SK-N-SH treated with all-trans-retinoic acid at 6 μM for 48 hours (cell line): Measurements from ENCODE around the gene PCID2.

Experiments used
- ATAC-seq: fragments of 200-7000 bp; cut with Tn5 transposase; 3 replicates; pipeline ENCODE4 v1.9.1; 2020; ENCODE audit warnings: mild to moderate bottlenecking, moderate library complexity
- ARNTL ChIP-seq: fragments of 450-650 bp; formaldehyde crosslinking; IDR thresholded peaks from 2 replicates; pipeline ENCODE4 v1.5.0; 2020; ENCODE audit warnings: low read depth, mild to moderate bottlenecking, moderate library complexity, borderline replicate concordance
- BACH2 ChIP-seq: fragments of 250-450 bp; sonication (Bioruptor Pico); IDR thresholded peaks from 2 replicates; pipeline ENCODE4 v1.9.0; 2021; ENCODE audit warnings: mild to moderate bottlenecking, borderline replicate concordance
- ESRRG ChIP-seq: fragments of 250-450 bp; sonication (Bioruptor Pico); IDR thresholded peaks from 2 replicates; pipeline ENCODE4 v1.6.1; 2021; ENCODE audit warnings: mild to moderate bottlenecking
- GLIS3 ChIP-seq: fragments of 250-450 bp; sonication (Bioruptor Pico); IDR thresholded peaks from 2 replicates; pipeline ENCODE4 v1.5.0; 2020; ENCODE audit warnings: mild to moderate bottlenecking, moderate library complexity
- OSR1 ChIP-seq: fragments of 250-450 bp; sonication (Bioruptor Pico); IDR thresholded peaks from 2 replicates; pipeline ENCODE4 v1.8.0; 2022; ENCODE audit warnings: moderate library complexity, mild to moderate bottlenecking, inconsistent platforms
- PPARA ChIP-seq: fragments of 250-450 bp; sonication (Bioruptor Pico); IDR thresholded peaks from 2 replicates; pipeline ENCODE4 v1.5.0; 2020; ENCODE audit warnings: mild to moderate bottlenecking, borderline replicate concordance
- RARB ChIP-seq: fragments of 250-450 bp; sonication (Bioruptor Pico); IDR thresholded peaks from 2 replicates; pipeline ENCODE4 v1.8.0; 2021; ENCODE audit warnings: mild to moderate bottlenecking, moderate library complexity
- SNAI2 ChIP-seq: fragments of 250-450 bp; sonication (Bioruptor Pico); IDR thresholded peaks from 2 replicates; pipeline ENCODE4 v1.5.0; 2020; ENCODE audit warnings: mild to moderate bottlenecking, moderate library complexity
- TCF4 ChIP-seq: fragments of 250-450 bp; sonication (Bioruptor Pico); IDR thresholded peaks from 2 replicates; pipeline ENCODE4 v1.8.0; 2021; ENCODE audit warnings: mild to moderate bottlenecking, moderate library complexity, borderline replicate concordance
- TOX ChIP-seq: fragments of 250-450 bp; sonication (Bioruptor Pico); IDR thresholded peaks from 2 replicates; pipeline ENCODE4 v1.8.0; 2021; ENCODE audit warnings: mild to moderate bottlenecking, moderate library complexity, borderline replicate concordance
- ZFP3 ChIP-seq: fragments of 250-450 bp; sonication (Bioruptor Pico); IDR thresholded peaks from 2 replicates; pipeline ENCODE4 v1.5.0; 2020; ENCODE audit warnings: mild to moderate bottlenecking, moderate library complexity
- ZFP30 ChIP-seq: fragments of 450-650 bp; formaldehyde crosslinking; IDR thresholded peaks from 2 replicates; pipeline ENCODE4 v1.5.0; 2022; ENCODE audit warnings: mild to moderate bottlenecking, moderate library complexity
- ZNF565 ChIP-seq: fragments of 450-650 bp; formaldehyde crosslinking; conservative IDR thresholded peaks from 2 replicates; pipeline ENCODE4 v1.5.0; 2020; ENCODE audit warnings: low read depth, mild to moderate bottlenecking, moderate library complexity
- ZNF70 ChIP-seq: fragments of 450-650 bp; formaldehyde crosslinking; IDR thresholded peaks from 2 replicates; pipeline ENCODE4 v1.5.0; 2020; ENCODE audit warnings: mild to moderate bottlenecking, moderate library complexity
- TF ChIP-seq, protein P1 (sequence below): fragments of 250-450 bp; sonication (Bioruptor Pico); IDR thresholded peaks from 2 replicates; pipeline ENCODE4 v1.5.1; 2020; ENCODE audit warnings: low read depth, mild to moderate bottlenecking, moderate library complexity
- TF ChIP-seq, protein P2 (sequence below): fragments of 250-450 bp; sonication (Bioruptor Pico); IDR thresholded peaks from 2 replicates; pipeline ENCODE4 v1.5.0; 2020; ENCODE audit warnings: mild to moderate bottlenecking, moderate library complexity
- TF ChIP-seq, protein P3 (sequence below): fragments of 250-450 bp; sonication (Bioruptor Pico); IDR thresholded peaks from 2 replicates; pipeline ENCODE4 v1.8.0; 2020; ENCODE audit warnings: mild to moderate bottlenecking, moderate library complexity, borderline replicate concordance
- TF ChIP-seq, protein P4 (sequence below): fragments of 250-450 bp; sonication (Bioruptor Pico); IDR thresholded peaks from 2 replicates; pipeline ENCODE4 v1.8.0; 2021; ENCODE audit warnings: low read depth, mild to moderate bottlenecking, moderate library complexity, borderline replicate concordance
- TF ChIP-seq, protein P5 (sequence below): fragments of 250-450 bp; sonication (Bioruptor Pico); IDR thresholded peaks from 2 replicates; pipeline ENCODE4 v1.5.1; 2021; ENCODE audit warnings: mild to moderate bottlenecking, moderate library complexity

The PCID2 gene

DNA sequence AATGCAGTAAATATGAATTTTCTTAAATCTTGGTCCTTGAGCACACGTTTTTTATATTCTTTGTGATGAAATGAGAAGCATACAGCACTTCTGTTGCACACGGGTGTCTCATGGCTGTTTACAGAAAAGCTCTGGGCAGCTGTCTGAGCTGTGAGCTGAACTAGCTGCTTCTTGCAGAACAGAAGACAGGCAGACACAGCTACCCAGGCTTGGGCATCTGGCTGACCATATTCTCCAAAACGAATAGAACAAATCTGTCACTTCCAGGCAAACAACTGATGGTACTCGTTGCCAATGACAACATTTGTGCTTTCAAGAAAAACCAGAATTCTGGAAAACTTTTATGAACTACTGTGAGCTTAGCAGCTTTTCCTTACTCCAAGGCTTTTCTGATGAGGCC is 16.2 kb downstream of the PCID2 start:
- ATAC-seq = no peak
- no peak for TF ChIP-seq ZNF70 (CRISPR knock-in tag)
- TF ChIP-seq ZFP30 (CRISPR knock-in tag) = no peak

DNA sequence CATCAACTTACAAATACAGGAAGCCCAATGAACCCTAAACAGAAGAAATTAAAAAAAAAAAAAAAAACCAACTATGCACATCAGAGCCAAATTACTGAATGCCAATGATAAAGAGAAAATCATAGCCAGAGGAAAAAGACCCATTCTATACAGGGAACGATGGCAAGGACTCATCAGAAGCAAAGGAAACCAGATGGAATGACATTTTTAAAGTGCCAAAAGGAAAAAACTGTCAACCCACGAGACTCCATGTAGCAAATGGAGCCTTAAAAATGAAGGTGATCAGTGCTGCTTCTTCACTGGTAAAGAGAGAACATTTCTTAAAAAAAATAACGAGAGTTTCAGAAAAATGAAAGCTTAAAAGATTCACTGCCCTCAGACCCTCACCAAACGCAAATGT is 18.3 kb downstream of the PCID2 start:
- TF ChIP-seq ZFP3 (CRISPR knock-in tag) (no peak), PPARA (CRISPR knock-in tag) (no peak), TCF4 (CRISPR knock-in tag) (no peak), ZFP30 (CRISPR knock-in tag) (no peak), ESRRG (no peak), SNAI2 (CRISPR knock-in tag) (no peak), ZNF70 (CRISPR knock-in tag) (no peak), OSR1 (CRISPR knock-in tag) (no peak), ARNTL (CRISPR knock-in tag) (no peak), RARB (CRISPR knock-in tag) (no peak), ZNF565 (no peak), BACH2 (CRISPR knock-in tag) (no peak), TOX (CRISPR knock-in tag) (no peak), GLIS3 (CRISPR knock-in tag) (no peak)
- TF ChIP-seq, protein P1, sequence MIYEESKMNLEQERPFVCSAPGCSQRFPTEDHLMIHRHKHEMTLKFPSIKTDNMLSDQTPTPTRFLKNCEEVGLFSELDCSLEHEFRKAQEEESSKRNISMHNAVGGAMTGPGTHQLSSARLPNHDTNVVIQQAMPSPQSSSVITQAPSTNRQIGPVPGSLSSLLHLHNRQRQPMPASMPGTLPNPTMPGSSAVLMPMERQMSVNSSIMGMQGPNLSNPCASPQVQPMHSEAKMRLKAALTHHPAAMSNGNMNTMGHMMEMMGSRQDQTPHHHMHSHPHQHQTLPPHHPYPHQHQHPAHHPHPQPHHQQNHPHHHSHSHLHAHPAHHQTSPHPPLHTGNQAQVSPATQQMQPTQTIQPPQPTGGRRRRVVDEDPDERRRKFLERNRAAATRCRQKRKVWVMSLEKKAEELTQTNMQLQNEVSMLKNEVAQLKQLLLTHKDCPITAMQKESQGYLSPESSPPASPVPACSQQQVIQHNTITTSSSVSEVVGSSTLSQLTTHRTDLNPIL = no peak
- TF ChIP-seq, protein P2, sequence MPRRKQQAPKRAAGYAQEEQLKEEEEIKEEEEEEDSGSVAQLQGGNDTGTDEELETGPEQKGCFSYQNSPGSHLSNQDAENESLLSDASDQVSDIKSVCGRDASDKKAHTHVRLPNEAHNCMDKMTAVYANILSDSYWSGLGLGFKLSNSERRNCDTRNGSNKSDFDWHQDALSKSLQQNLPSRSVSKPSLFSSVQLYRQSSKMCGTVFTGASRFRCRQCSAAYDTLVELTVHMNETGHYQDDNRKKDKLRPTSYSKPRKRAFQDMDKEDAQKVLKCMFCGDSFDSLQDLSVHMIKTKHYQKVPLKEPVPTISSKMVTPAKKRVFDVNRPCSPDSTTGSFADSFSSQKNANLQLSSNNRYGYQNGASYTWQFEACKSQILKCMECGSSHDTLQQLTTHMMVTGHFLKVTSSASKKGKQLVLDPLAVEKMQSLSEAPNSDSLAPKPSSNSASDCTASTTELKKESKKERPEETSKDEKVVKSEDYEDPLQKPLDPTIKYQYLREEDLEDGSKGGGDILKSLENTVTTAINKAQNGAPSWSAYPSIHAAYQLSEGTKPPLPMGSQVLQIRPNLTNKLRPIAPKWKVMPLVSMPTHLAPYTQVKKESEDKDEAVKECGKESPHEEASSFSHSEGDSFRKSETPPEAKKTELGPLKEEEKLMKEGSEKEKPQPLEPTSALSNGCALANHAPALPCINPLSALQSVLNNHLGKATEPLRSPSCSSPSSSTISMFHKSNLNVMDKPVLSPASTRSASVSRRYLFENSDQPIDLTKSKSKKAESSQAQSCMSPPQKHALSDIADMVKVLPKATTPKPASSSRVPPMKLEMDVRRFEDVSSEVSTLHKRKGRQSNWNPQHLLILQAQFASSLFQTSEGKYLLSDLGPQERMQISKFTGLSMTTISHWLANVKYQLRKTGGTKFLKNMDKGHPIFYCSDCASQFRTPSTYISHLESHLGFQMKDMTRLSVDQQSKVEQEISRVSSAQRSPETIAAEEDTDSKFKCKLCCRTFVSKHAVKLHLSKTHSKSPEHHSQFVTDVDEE = no peak
- TF ChIP-seq, protein P3, sequence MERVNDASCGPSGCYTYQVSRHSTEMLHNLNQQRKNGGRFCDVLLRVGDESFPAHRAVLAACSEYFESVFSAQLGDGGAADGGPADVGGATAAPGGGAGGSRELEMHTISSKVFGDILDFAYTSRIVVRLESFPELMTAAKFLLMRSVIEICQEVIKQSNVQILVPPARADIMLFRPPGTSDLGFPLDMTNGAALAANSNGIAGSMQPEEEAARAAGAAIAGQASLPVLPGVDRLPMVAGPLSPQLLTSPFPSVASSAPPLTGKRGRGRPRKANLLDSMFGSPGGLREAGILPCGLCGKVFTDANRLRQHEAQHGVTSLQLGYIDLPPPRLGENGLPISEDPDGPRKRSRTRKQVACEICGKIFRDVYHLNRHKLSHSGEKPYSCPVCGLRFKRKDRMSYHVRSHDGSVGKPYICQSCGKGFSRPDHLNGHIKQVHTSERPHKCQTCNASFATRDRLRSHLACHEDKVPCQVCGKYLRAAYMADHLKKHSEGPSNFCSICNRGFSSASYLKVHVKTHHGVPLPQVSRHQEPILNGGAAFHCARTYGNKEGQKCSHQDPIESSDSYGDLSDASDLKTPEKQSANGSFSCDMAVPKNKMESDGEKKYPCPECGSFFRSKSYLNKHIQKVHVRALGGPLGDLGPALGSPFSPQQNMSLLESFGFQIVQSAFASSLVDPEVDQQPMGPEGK (CRISPR knock-in tag) = no peak
- TF ChIP-seq, protein P4, sequence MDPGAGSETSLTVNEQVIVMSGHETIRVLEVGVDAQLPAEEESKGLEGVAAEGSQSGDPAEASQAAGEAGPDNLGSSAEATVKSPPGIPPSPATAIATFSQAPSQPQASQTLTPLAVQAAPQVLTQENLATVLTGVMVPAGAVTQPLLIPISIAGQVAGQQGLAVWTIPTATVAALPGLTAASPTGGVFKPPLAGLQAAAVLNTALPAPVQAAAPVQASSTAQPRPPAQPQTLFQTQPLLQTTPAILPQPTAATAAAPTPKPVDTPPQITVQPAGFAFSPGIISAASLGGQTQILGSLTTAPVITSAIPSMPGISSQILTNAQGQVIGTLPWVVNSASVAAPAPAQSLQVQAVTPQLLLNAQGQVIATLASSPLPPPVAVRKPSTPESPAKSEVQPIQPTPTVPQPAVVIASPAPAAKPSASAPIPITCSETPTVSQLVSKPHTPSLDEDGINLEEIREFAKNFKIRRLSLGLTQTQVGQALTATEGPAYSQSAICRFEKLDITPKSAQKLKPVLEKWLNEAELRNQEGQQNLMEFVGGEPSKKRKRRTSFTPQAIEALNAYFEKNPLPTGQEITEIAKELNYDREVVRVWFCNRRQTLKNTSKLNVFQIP (CRISPR knock-in tag) = no peak
- TF ChIP-seq, all 23 proteins: peak for 0
- ATAC-seq = no peak

DNA sequence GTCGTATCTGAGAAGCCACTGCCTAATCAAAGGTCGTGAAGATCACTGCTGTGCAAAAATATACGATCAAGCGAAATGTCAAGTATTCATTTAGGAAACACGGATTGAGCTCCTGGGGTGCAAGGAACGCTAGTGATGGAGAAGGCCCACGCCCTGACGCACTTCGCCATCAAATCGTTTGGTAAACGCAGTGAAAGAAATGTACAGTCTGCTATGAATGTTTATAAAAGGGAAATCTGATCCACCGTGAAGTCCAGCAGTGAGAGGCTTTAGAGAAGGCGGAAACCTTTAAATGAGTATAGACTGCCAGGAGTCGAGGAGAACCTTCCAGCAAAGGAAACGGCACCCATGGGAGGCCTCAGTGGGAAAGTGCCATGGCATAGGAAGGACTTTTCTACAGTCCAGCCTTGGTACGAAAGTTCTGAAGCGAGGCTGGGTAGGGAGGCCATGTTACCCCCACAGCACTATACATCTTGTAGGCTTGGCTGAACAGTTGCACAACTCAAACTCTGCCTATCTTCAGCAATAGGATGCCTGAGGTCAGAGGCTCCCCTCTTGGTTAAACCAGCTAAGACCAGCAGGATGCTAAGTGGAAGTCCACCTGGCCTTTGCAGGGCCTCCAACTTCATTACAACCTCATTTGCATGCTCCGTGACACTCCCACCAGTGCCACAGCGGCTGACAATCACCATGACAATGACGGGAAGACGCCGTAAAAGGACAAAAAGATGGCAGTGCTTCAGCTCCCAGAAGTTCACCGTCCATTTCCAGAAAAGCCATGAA is 20.4 kb downstream of the PCID2 start:
- no peak for ATAC-seq
- TF ChIP-seq BACH2 (CRISPR knock-in tag) = no peak
- TF ChIP-seq, protein P2 = no peak
- TF ChIP-seq ZNF70 (CRISPR knock-in tag) = no peak
- TF ChIP-seq, protein P5, sequence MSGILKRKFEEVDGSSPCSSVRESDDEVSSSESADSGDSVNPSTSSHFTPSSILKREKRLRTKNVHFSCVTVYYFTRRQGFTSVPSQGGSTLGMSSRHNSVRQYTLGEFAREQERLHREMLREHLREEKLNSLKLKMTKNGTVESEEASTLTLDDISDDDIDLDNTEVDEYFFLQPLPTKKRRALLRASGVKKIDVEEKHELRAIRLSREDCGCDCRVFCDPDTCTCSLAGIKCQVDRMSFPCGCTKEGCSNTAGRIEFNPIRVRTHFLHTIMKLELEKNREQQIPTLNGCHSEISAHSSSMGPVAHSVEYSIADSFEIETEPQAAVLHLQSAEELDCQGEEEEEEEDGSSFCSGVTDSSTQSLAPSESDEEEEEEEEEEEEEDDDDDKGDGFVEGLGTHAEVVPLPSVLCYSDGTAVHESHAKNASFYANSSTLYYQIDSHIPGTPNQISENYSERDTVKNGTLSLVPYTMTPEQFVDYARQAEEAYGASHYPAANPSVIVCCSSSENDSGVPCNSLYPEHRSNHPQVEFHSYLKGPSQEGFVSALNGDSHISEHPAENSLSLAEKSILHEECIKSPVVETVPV (CRISPR knock-in tag) = no peak
- no peak for TF ChIP-seq GLIS3 (CRISPR knock-in tag)
